Dendritic cell treated with granulocyte-macrophage colony-stimulating factor and Interleukin-4, amounts not matched to agents 40 ng/mL and 50 ng/mL, for 4 days (primary cell): ENCODE data around the gene DOLK.
"Not testable (repeated sequence)": the region's sequence is repeated elsewhere in the genome, so short reads cannot be mapped to it uniquely, and the experiment has no call there.

ENCODE experiments used
- H3K27ac Mint-ChIP-seq: one replicate; pipeline ENCODE4 v1.8.0; 2022; ENCODE audit warnings: mild to moderate bottlenecking, mixed read lengths
- H3K27me3 Mint-ChIP-seq: one replicate; pipeline ENCODE4 v1.8.0; 2022; ENCODE audit warnings: mild to moderate bottlenecking, mixed read lengths
- H3K36me3 Mint-ChIP-seq: one replicate; pipeline ENCODE4 v1.8.0; 2022; ENCODE audit warnings: low read depth, mixed read lengths
- H3K4me1 Mint-ChIP-seq: one replicate; pipeline ENCODE4 v1.8.0; 2022; ENCODE audit warnings: low read depth, mixed read lengths
- H3K4me3 Mint-ChIP-seq: one replicate; pipeline ENCODE4 v1.8.0; 2022; ENCODE audit warnings: mild to moderate bottlenecking, moderate library complexity, mixed read lengths
- H3K9me3 Mint-ChIP-seq: one replicate; pipeline ENCODE4 v1.8.0; 2022; ENCODE audit warnings: mixed read lengths
- intact Hi-C: fragments of 100-400 bp; cut with micrococcal nuclease; formaldehyde crosslinking; loops from one replicate; pipeline ENCODE4 v1.15.0; 2022

The DOLK gene

GRCh38 chr9:128947527-128948301 is at the start of gene DOLK, which contains the start of gene NUP188:
TSS of gene DOLK (minus strand) at chr9:128947603. CDS start at chr9:128947303, 300 bp downstream.
TSS of gene NUP188 (plus strand) at chr9:128947699. CDS start at chr9:128947720, 21 bp downstream.
- peak within 1 kb of the TSS; percentile 94 for H3K4me3 Mint-ChIP-seq
- intact Hi-C loops: loop anchor here (10.0 kb wide), 1 partner anchor 63 kb away; the partner anchor contains the start of genes KYAT1 and LRRC8A
- peaks cover 61% of the 10 kb centered on the region for H3K36me3 Mint-ChIP-seq
- peaks cover 20% of the 10 kb centered on the region for H3K4me1 Mint-ChIP-seq
- peak within 1 kb of the TSS; percentile 90 for H3K27ac Mint-ChIP-seq
- no peaks in the 10 kb centered on the region for H3K9me3 Mint-ChIP-seq
- no peaks in the 10 kb centered on the region for H3K27me3 Mint-ChIP-seq

DNA sequence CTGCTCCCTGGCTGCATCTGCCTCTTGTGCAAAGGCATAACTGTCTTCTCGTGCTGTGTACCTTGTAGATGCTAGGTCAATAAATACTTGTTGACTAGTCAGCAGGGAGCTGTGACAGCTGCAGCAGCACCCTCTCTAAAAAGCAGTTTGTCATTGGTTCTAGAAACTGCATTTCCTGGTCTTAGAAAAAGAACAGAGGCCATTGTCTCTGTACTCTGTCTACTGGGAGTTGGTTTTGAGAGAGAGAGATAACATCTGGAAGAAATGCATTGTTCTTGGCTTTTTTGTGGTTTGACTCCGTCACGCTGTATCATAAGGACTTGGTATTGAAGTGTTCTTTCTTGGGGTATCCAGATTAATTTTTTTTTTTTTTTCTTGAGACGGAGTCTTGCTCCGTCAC is 48.4 kb upstream of the DOLK start:
- Mint-ChIP-seq H3K4me3 (no peak overlapping the region), H3K4me1 (peaks cover 15% of the 10 kb centered on the region), H3K27ac (no peak overlapping the region), H3K27me3 (no peaks in the 10 kb centered on the region), H3K9me3 (no peaks in the 10 kb centered on the region), H3K36me3 (peaks cover 97% of the 10 kb centered on the region)
- intact Hi-C loops: no loop called here

GRCh38 chr9:128992995-128993394 is 45.6 kb upstream of the DOLK start:
- Mint-ChIP-seq H3K27ac (no peak overlapping the region), H3K9me3 (no peaks in the 10 kb centered on the region), H3K4me1 (no peaks in the 10 kb centered on the region), H3K27me3 (no peaks in the 10 kb centered on the region), H3K36me3 (peaks cover 97% of the 10 kb centered on the region), H3K4me3 (no peak overlapping the region)
- intact Hi-C loops: no loop called here

DNA sequence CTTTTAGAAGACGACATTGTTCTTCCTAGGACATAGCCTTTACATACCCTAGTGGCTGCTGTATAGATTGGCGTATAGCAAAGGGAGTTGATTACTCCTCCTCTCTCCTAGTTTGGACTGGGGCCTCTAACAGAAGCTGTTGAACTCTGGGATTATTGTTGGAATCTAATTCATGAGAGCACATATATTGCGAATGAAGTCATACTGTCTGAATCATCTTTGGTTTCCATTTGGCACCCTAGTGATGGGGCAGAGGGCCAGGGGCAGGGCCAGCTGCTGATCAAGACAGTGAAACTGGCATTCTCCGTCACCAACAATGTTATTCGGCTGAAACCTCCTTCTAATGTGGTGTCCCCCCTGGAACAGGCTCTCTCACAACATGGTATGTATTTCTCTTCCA is 40.4 kb upstream of the DOLK start:
- peaks cover 97% of the 10 kb centered on the region for H3K36me3 Mint-ChIP-seq
- no peaks in the 10 kb centered on the region for H3K27me3 Mint-ChIP-seq
- no peak overlapping the region for H3K27ac Mint-ChIP-seq
- no peaks in the 10 kb centered on the region for H3K9me3 Mint-ChIP-seq
- no peak overlapping the region for H3K4me3 Mint-ChIP-seq
- intact Hi-C loops: no loop called here
- no peaks in the 10 kb centered on the region for H3K4me1 Mint-ChIP-seq

DNA sequence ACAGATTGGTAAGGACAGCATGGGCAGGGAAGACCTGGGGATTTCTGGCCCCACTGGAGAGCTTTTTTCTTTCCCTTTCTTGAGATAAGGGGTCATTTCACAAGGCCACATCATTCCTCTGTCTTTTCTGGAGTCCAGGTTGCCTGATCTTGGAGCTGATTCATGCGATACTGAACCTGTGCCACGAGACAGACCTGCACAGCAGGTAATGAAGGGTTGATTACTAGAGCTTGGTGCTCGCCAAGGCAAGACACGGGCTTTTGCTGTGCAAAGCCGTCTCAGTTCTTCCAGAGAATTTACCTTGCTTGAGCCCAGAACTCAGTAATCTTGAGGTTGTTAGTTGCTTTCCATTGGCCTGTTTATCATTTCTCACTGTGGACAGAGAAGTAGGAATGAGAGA is 39.3 kb upstream of the DOLK start:
- Mint-ChIP-seq H3K27ac (no peak overlapping the region), H3K9me3 (no peaks in the 10 kb centered on the region), H3K4me1 (no peaks in the 10 kb centered on the region), H3K27me3 (no peaks in the 10 kb centered on the region), H3K4me3 (no peak overlapping the region), H3K36me3 (peaks cover 98% of the 10 kb centered on the region)
- intact Hi-C loops: no loop called here

- intact Hi-C loops: no loop called here
- no peaks in the 10 kb centered on the region for H3K9me3 Mint-ChIP-seq
- H3K27me3 Mint-ChIP-seq: no peaks in the 10 kb centered on the region
- H3K4me3 Mint-ChIP-seq: no peak overlapping the region
- peaks cover 100% of the 10 kb centered on the region for H3K36me3 Mint-ChIP-seq
- no peak overlapping the region for H3K27ac Mint-ChIP-seq
- H3K4me1 Mint-ChIP-seq: no peaks in the 10 kb centered on the region
These were observed 36.1 kb upstream of the DOLK start for GRCh38 chr9:128983536-128983935.

- intact Hi-C loops: no loop called here
- no peak overlapping the region for H3K27ac Mint-ChIP-seq
- H3K36me3 Mint-ChIP-seq: peaks cover 99% of the 10 kb centered on the region
- no peaks in the 10 kb centered on the region for H3K9me3 Mint-ChIP-seq
- H3K4me1 Mint-ChIP-seq: no peaks in the 10 kb centered on the region
- no peaks in the 10 kb centered on the region for H3K27me3 Mint-ChIP-seq
- no peak overlapping the region for H3K4me3 Mint-ChIP-seq
These were observed 31.7 kb upstream of the DOLK start for GRCh38 chr9:128979111-128979510.

GRCh38 chr9:128972956-128973355 is 25.6 kb upstream of the DOLK start:
- H3K9me3 Mint-ChIP-seq: no peaks in the 10 kb centered on the region
- intact Hi-C loops: no loop called here
- H3K27ac Mint-ChIP-seq: no peak overlapping the region
- H3K4me1 Mint-ChIP-seq: no peaks in the 10 kb centered on the region
- no peaks in the 10 kb centered on the region for H3K27me3 Mint-ChIP-seq
- H3K36me3 Mint-ChIP-seq: peaks cover 99% of the 10 kb centered on the region
- H3K4me3 Mint-ChIP-seq: no peak overlapping the region

DNA sequence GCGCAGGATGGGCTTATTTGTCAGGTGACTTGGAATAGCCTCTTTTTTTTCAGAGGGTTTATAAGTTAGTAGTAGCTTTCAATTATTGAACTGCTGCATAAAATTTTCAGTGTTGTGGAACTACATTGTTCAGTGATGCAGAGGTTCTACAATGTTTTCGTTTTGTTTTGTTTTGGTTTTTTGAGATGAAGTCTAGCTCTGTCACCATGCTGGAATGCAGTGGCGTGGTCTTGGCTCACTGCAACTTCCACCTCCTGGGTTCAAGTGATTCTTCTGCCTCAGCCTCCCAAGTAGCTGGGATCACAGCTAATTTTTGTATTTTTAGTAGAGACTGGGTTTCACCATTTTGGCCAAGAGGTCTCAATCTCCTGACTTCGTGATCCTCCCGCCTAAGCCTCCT is 22.1 kb upstream of the DOLK start:
- Mint-ChIP-seq H3K4me1 (no peaks in the 10 kb centered on the region), H3K36me3 (peaks cover 91% of the 10 kb centered on the region), H3K27me3 (no peaks in the 10 kb centered on the region), H3K9me3 (no peaks in the 10 kb centered on the region), H3K4me3 (no peak overlapping the region), H3K27ac (no peak overlapping the region)
- intact Hi-C loops: no loop called here

DNA sequence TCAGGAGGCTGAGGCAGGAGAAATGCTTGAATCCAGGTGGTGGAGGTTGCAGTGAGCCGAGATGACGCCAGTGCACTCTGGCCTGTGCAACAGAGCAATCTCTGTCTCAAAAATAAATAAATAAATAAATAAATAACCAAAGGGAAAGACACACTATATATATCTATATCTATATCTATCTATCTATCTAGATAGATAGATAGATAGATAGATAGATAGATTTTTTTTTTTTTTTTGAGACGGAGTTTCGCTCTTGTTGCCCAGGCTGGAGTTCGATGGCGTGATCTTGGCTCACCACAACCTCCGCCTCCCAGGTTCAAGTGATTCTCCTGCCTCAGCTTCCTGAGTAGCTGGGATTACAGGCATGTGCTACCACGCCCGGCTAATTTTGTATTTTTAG is 14.0 kb upstream of the DOLK start:
- H3K36me3 Mint-ChIP-seq: peaks cover 83% of the 10 kb centered on the region
- H3K27ac Mint-ChIP-seq, H3K4me3 Mint-ChIP-seq, H3K9me3 Mint-ChIP-seq, H3K27me3 Mint-ChIP-seq, intact Hi-C loops, H3K4me1 Mint-ChIP-seq: not testable (repeated sequence)

DNA sequence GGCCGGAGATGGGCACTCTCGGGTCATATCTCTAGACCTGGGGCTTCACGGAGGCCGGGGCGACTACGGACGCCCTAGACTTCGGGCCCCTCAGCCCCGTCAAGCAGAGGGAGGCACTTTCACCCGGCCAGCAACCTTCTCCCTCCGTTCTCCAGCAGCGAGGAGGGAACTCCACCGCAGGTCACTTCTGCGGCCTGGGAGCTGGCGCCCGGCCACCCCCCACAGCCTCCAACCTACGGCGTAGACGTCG is 201 bp downstream of the DOLK start:
- no peaks in the 10 kb centered on the region for H3K9me3 Mint-ChIP-seq
- intact Hi-C loops: loop anchor here (10.0 kb wide), 1 partner anchor 62 kb away; the partner anchor contains the start of genes KYAT1 and LRRC8A
- peaks cover 20% of the 10 kb centered on the region for H3K4me1 Mint-ChIP-seq
- peak overlapping the region; percentile 94 for H3K4me3 Mint-ChIP-seq
- H3K27ac Mint-ChIP-seq: peak overlapping the region; percentile 90
- H3K27me3 Mint-ChIP-seq: no peaks in the 10 kb centered on the region
- H3K36me3 Mint-ChIP-seq: peaks cover 56% of the 10 kb centered on the region

DNA sequence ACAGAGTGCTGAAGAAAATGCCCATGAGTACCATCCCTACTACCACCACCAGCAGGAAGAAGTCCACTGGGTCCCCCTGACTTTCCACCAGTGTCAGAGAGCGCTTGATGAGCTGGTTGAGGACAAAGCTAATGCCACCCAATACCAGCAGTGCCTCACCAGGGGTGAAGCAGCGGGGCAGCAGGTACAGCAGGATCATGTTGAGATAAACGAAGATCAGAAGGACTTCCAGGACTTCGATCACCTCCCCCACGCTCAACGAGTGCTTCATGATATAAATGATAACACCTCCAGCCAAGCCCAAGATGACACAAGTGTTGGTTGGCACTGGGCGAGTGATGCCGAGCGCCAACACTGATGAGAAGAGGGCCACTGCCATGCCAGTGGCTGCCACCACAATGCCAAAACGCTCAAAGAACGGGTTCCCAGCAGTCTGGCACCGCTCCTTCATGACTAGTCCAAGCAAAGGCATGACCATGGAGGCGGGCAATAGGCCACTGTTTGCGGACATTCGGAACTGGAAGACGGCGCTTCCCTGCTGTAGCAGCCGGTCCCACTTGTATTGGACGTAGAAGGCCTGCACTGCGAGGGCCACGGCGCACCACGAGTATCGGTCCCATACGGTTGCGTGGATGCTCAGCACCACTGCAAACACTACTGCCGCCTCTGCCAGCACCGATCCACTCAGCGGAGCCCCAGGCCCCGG is 679 bp downstream of the DOLK start:
- no peaks in the 10 kb centered on the region for H3K9me3 Mint-ChIP-seq
- no peaks in the 10 kb centered on the region for H3K27me3 Mint-ChIP-seq
- intact Hi-C loops: loop anchor here (10.0 kb wide), 1 partner anchor 62 kb away; the partner anchor contains the start of genes KYAT1 and LRRC8A
- H3K36me3 Mint-ChIP-seq: peaks cover 52% of the 10 kb centered on the region
- peaks cover 20% of the 10 kb centered on the region for H3K4me1 Mint-ChIP-seq
- H3K27ac Mint-ChIP-seq: peak overlapping the region; percentile 90
- peak overlapping the region; percentile 94 for H3K4me3 Mint-ChIP-seq

GRCh38 chr9:128945798-128946501 is 1.5 kb downstream of the DOLK start:
- Mint-ChIP-seq H3K9me3 (no peaks in the 10 kb centered on the region), H3K4me3 (peak overlapping the region; percentile 94), H3K36me3 (peaks cover 44% of the 10 kb centered on the region), H3K27ac (peak overlapping the region; percentile 90), H3K27me3 (no peaks in the 10 kb centered on the region), H3K4me1 (peaks cover 20% of the 10 kb centered on the region)
- intact Hi-C loops: loop anchor here (10.0 kb wide), 1 partner anchor 61 kb away; the partner anchor contains the start of genes KYAT1 and LRRC8A

DNA sequence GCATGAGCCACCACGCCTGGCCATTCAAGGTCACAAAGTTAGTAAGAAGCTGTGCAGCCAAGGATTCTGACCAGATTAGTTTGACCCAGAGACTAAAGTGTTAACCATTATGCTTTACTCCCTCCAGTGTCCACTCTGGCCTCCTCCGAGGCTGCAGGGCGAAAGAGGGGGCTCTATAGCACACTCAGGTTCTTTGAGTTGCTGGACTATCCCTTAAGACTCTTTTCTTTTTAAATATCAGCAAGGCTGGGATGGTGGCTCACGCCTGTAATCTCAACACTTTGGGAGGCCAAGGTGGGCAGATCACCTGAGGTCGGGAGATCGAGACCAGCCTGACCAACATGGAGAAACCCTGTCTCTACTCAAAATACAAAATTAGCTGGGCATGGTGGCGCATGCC is 2.4 kb downstream of the DOLK start:
- H3K9me3 Mint-ChIP-seq, H3K27ac Mint-ChIP-seq, H3K27me3 Mint-ChIP-seq, H3K4me3 Mint-ChIP-seq: not testable (repeated sequence)
- Mint-ChIP-seq H3K36me3 (peaks cover 34% of the 10 kb centered on the region), H3K4me1 (peaks cover 20% of the 10 kb centered on the region)
- intact Hi-C loops: loop anchor here (10.0 kb wide), 1 partner anchor 60 kb away; the partner anchor contains the start of genes KYAT1 and LRRC8A
